HFFc6 (cell line): ENCODE results near the gene PAPPA. TPM values are rescaled to one million over a fixed set of nuclear protein-coding genes. Genes with fewer than 3 reads are reported as not detected.

Source experiments
- DNase-seq: peaks from one replicate; pipeline ENCODE4 v3.0.0-alpha.2; 2018
- H3K27ac Mint-ChIP-seq: 2 replicates; pipeline ENCODE4 v1.8.0; 2020; ENCODE audit warnings: mild to moderate bottlenecking, mixed read lengths
- H3K27me3 Mint-ChIP-seq: 2 replicates; pipeline ENCODE4 v1.8.0; 2021; ENCODE audit warnings: mild to moderate bottlenecking, moderate library complexity, mixed read lengths; ENCODE audit not compliant: insufficient read depth
- H3K36me3 Mint-ChIP-seq: 2 replicates; pipeline ENCODE4 v1.8.0; 2021; ENCODE audit warnings: low read depth, mixed read lengths
- H3K4me1 Mint-ChIP-seq: 2 replicates; pipeline ENCODE4 v1.8.0; 2020; ENCODE audit warnings: low read depth, mixed read lengths
- H3K4me3 Mint-ChIP-seq: 2 replicates; pipeline ENCODE4 v1.8.0; 2020; ENCODE audit warnings: mild to moderate bottlenecking, moderate library complexity, mixed read lengths
- H3K9me3 Mint-ChIP-seq: 2 replicates; pipeline ENCODE4 v1.8.0; 2020; ENCODE audit warnings: mild to moderate bottlenecking, mixed read lengths
- CTCF ChIP-seq: fragments of 200-600 bp; sonication (generic); IDR thresholded peaks from 2 replicates; pipeline ENCODE4 v1.5.0; 2021; ENCODE audit warnings: antibody characterized with exemption, mild to moderate bottlenecking
- total RNA-seq, 6 experiments: library from RNA; stranded (reverse); fragmentation: NEBNext Ultra II Directional; extraction: Animal tissue kit (Norgen Biotek cat#: 25700); gene quantifications; 2 replicates in 1 of 6; 3 replicates in 5 of 6; pipeline ENCODE4 v1.2.3, GENCODE V29; 2021

Gene PAPPA
- total RNA-seq, 6 experiments from 2014 or later = 8.2 to 13.2 (median 12.3) TPM

- TF ChIP-seq CTCF = no peak
- Mint-ChIP-seq H3K36me3 (peaks cover 44% of the 10 kb centered on the region), H3K27me3 (no peaks in the 10 kb centered on the region; the same call in none of the 2 replicates), H3K4me3 (no peak overlapping the region), H3K4me1 (peaks cover 27% of the 10 kb centered on the region), H3K27ac (no peak overlapping the region), H3K9me3 (no peaks in the 10 kb centered on the region)
- no peak for DNase-seq
Measured at GRCh38 chr9:116382053-116382452, 228.5 kb downstream of the PAPPA start.

- Mint-ChIP-seq H3K4me3 (no peak overlapping the region), H3K9me3 (no peaks in the 10 kb centered on the region), H3K4me1 (peaks cover 23% of the 10 kb centered on the region), H3K27me3 (no peaks in the 10 kb centered on the region; the same call in none of the 2 replicates), H3K27ac (no peak overlapping the region), H3K36me3 (peaks cover 53% of the 10 kb centered on the region)
- TF ChIP-seq CTCF = no peak
- no peak for DNase-seq
Measured at GRCh38 chr9:116383133-116383532, 229.5 kb downstream of the PAPPA start.

- peaks cover 30% of the 10 kb centered on the region for H3K4me1 Mint-ChIP-seq
- no peak overlapping the region for H3K27ac Mint-ChIP-seq
- no peaks in the 10 kb centered on the region for H3K9me3 Mint-ChIP-seq
- H3K36me3 Mint-ChIP-seq = peaks cover 59% of the 10 kb centered on the region
- TF ChIP-seq CTCF = no peak
- no peak overlapping the region for H3K4me3 Mint-ChIP-seq
- no peaks in the 10 kb centered on the region; the same call in none of the 2 replicates for H3K27me3 Mint-ChIP-seq
- DNase-seq = no peak
Measured at GRCh38 chr9:116383936-116384335, 230.3 kb downstream of the PAPPA start.

GRCh38 chr9:116387934-116388698, 234.5 kb downstream of the PAPPA start:
- H3K4me1 Mint-ChIP-seq = peaks cover 51% of the 10 kb centered on the region
- H3K9me3 Mint-ChIP-seq = no peaks in the 10 kb centered on the region
- H3K4me3 Mint-ChIP-seq = no peak overlapping the region
- no peak for TF ChIP-seq CTCF
- H3K36me3 Mint-ChIP-seq = peaks cover 40% of the 10 kb centered on the region
- DNase-seq = peak; percentile 6
- peak overlapping the region; percentile 11; the same call in 1 of the 2 replicates for H3K27ac Mint-ChIP-seq
- H3K27me3 Mint-ChIP-seq = peaks cover 1% of the 10 kb centered on the region

- no peak overlapping the region for H3K4me3 Mint-ChIP-seq
- H3K9me3 Mint-ChIP-seq = no peaks in the 10 kb centered on the region
- peaks cover 43% of the 10 kb centered on the region for H3K36me3 Mint-ChIP-seq
- H3K27me3 Mint-ChIP-seq = peaks cover 1% of the 10 kb centered on the region; the same call in 1 of the 2 replicates
- TF ChIP-seq CTCF = no peak
- no peak overlapping the region for H3K27ac Mint-ChIP-seq
- H3K4me1 Mint-ChIP-seq = peaks cover 43% of the 10 kb centered on the region
- DNase-seq = no peak
Measured at GRCh38 chr9:116389541-116390302, 236.1 kb downstream of the PAPPA start.
